Peyer's patch (tissue), 4 donors: ENCODE measurements around the gene PPP2R2D.

Experiments used
- CTCF ChIP-seq, 6 experiments: fragments of 450-650 bp in 4 of 6; fragments of 200-600 bp in 2 of 6; sonication (generic) in 1 of 6; IDR thresholded peaks; one replicate each; pipeline ENCODE4 v1.5.1; 2017 to 2019; ENCODE audit warnings: antibody characterized with exemption in 6 of 6, mild to moderate bottlenecking in 3 of 6, moderate library complexity in 1 of 6
- POLR2A ChIP-seq, 2 donors: fragments of 450-650 bp; IDR thresholded peaks; one replicate each; pipeline ENCODE4 v1.5.1; 2017; ENCODE audit warnings: antibody characterized with exemption in 2 of 2, mild to moderate bottlenecking in 2 of 2, moderate library complexity in 2 of 2

GRCh38 chr10:131853610-131853964 lies 47.2 kb upstream of the PPP2R2D start:
- TF ChIP-seq CTCF (IDR thresholded peaks at IDR 0.05) (no peak), POLR2A (IDR thresholded peaks at IDR 0.05) (no peak)
